Activated naive CD4-positive, alpha-beta T cell treated with anti-CD3 and anti-CD28 coated beads for 36 hours (primary cell): Measurements from ENCODE around the gene HBE1. TPM values are rescaled to one million over a fixed set of nuclear protein-coding genes. Genes with fewer than 3 reads are reported as not detected.
"Not testable (repeated sequence)": the region's sequence is repeated elsewhere in the genome, so short reads cannot be mapped to it uniquely, and the experiment has no call there.

Experiments
- CTCF ChIA-PET: fragments of 350-600 bp; sonication (Branson Sonifier 250); formaldehyde crosslinking; loops from one replicate; lab custom pipeline; 2021; ENCODE audit warnings: antibody characterized with exemption; lab: Charles Lee
- DNase-seq: peaks from one replicate; pipeline ENCODE4 v3.0.0-alpha.2; 2020
- H3K27ac Mint-ChIP-seq: one replicate; pipeline ENCODE4 v1.8.0; 2021; ENCODE audit warnings: mild to moderate bottlenecking, mixed read lengths
- H3K27me3 Mint-ChIP-seq: one replicate; pipeline ENCODE4 v1.8.0; 2021; ENCODE audit warnings: low read depth, mixed read lengths
- H3K36me3 Mint-ChIP-seq: one replicate; pipeline ENCODE4 v1.8.0; 2021; ENCODE audit warnings: low read depth, mixed read lengths
- H3K4me1 Mint-ChIP-seq: one replicate; pipeline ENCODE4 v1.8.0; 2021; ENCODE audit warnings: low read depth, mixed read lengths
- H3K4me3 Mint-ChIP-seq: one replicate; pipeline ENCODE4 v1.8.0; 2021; ENCODE audit warnings: mild to moderate bottlenecking, moderate library complexity, mixed read lengths
- H3K9me3 Mint-ChIP-seq: one replicate; pipeline ENCODE4 v1.8.0; 2021; ENCODE audit warnings: mixed read lengths
- intact Hi-C: fragments of 100-400 bp; cut with micrococcal nuclease; formaldehyde crosslinking; loops from one replicate; pipeline ENCODE4 v1.15.1; 2023
- total RNA-seq, 2 experiments: library from RNA; stranded (reverse); gene quantifications; one replicate each; pipeline ENCODE4 v1.2.3, GENCODE V29; 2021

The HBE1 gene
- total RNA-seq = not detected

DNA sequence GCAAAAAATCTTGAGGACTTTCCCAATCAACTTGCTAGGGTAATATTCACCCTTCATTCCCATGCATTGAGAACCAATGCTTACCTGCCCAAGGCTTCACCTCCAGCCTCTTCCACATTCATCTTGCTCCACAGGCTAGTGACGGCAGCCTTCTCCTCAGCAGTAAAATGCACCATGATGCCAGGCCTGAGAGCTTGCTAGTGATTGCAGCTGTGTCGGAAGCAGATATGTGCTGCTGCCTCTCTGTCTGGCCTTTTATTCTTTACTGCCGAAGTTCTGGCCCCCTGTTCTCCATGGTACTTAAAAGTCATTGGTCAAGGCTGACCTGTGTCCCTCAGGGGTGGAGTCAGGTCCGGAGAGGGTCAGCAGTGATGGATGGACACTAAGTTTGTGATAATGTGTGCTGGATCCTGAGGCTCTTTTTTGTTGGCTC is at the start of gene HBE1:
Gene HBE1 (minus strand): TSS at position 231 of the 433 bp plus-strand sequence. CDS start 55 bp downstream, at position 176.
- CTCF ChIA-PET = interaction anchor here (0.7 kb wide), 1 partner anchor 616 kb away, joined by 3 read pairs; no protein-coding TSS in a partner anchor
- Mint-ChIP-seq H3K27ac (no peak within 1 kb of the TSS), H3K36me3 (no peaks in the 10 kb centered on the region), H3K9me3 (no peaks in the 10 kb centered on the region), H3K4me1 (no peaks in the 10 kb centered on the region), H3K4me3 (no peak within 1 kb of the TSS), H3K27me3 (peaks cover 2% of the 10 kb centered on the region)
- intact Hi-C loops = no loop called here
- no peak for DNase-seq

DNA sequence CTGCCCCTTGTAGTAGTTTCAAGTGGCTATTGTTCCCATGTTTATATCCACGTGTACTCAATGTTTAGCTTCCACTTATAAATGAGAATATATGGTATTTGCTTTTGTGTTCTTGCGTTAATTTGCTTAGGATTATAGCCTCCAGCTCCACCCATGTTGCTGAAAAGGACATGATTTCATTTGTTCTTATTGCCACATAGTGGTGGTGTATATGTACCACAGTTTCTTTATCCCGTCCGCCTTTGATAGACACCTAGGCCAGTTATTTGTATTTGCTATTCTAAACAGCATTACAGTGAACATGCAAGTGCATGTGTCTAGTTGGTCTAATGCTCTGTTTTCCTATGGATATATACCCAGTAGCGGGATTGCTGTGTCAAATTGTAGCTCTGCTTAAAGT is 47.5 kb upstream of the HBE1 start:
- no peak for DNase-seq
- CTCF ChIA-PET = interaction anchor here (0.6 kb wide), 1 partner anchor 30 kb away, joined by 4 read pairs; no protein-coding TSS in a partner anchor
- intact Hi-C loops = no loop called here
- Mint-ChIP-seq H3K27me3 (peaks cover 2% of the 10 kb centered on the region), H3K9me3 (no peaks in the 10 kb centered on the region), H3K4me1 (no peaks in the 10 kb centered on the region), H3K36me3 (no peaks in the 10 kb centered on the region), H3K27ac (no peak overlapping the region), H3K4me3 (no peak overlapping the region)

DNA sequence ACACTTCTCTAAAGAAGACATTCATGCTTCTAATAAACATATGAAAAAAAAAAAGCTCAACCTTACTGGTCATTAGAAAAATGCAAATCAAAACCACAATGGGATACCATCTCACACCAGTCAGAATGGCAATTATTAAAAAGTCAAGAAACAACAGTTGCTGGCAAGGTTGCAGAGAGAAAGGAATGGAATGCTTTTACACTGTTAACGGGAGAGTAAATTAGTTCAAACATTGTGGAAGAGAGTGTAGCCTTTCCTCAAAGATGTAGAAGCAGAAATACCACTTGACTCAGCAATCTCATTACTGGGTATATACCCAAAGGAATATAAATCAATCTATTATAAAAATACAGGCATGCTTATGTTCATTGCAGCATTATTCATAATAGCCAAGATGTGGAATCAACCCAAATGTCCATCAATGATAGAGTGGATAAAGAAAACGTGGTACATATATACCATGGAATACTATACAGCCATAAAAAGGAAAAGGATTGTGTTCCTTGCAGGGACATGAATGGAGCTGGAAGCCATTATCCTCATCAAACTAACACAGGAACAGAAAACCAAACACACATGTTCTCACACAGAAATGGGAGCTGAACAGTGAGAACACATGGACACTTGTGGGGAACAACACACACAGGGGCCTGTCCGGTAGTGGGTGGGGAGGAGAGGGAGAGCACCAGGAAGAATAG is 43.7 kb upstream of the HBE1 start:
- intact Hi-C loops, H3K27ac Mint-ChIP-seq, CTCF ChIA-PET, H3K4me3 Mint-ChIP-seq, H3K27me3 Mint-ChIP-seq, H3K36me3 Mint-ChIP-seq, DNase-seq, H3K9me3 Mint-ChIP-seq, H3K4me1 Mint-ChIP-seq: not testable (repeated sequence)

DNA sequence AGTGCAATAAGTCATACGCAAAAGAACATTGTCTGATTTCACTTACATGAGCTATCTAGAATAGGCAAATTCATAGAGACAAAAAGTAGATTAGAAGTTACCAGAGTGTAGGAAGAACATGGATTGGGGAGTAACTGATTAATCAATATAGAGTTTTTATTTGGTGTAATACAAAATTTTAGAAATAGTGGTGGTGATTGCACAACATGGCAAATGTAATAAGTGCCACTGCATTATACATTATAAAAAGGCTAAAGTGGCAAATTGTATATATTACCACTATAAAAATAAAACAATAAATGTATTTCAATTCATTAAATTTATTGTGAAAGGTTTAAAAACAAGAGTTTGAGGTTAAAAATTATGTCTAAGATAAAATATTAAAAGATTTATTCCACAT is 40.7 kb upstream of the HBE1 start:
- CTCF ChIA-PET = no interaction called here
- no peaks in the 10 kb centered on the region for H3K27me3 Mint-ChIP-seq
- no peaks in the 10 kb centered on the region for H3K4me1 Mint-ChIP-seq
- intact Hi-C loops = no loop called here
- H3K9me3 Mint-ChIP-seq = no peaks in the 10 kb centered on the region
- H3K27ac Mint-ChIP-seq = no peak overlapping the region
- H3K36me3 Mint-ChIP-seq = no peaks in the 10 kb centered on the region
- no peak for DNase-seq
- no peak overlapping the region for H3K4me3 Mint-ChIP-seq

DNA sequence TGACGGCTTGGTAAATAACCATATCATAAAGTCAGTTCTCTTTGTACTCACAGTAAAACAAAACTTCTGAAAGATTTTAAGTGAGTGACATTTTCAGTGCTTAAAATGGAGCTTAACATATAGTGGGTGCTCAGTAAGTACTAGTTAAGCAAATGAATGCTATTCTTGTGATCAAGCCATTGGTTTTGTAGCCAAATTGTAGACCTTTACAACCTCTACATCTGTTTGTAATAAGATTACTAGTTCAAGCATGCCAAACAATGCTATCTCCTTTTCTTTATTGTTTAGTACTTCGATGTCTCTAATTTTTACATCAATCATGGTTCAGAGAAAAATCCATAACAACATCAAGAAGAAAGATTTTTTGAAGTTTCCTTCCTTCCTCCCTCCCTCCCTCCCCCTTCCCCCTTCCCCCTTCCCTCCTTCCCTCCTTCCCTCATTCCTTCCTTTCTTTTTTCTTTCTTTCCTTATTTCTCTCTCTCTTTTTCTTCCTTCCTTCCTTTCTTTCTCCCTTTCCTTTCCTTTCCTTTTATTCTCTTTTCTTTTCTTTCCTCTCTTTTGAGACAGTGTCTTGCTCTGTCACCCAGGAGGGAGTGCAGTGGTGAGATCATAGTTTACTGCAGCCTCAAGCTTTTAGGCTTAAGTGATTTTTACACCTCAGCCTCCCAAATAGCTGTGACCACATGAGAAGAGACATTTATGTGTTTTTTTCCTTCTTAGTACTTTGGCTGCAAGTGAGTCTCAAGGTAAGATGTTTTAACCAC is 37.7 kb upstream of the HBE1 start:
- H3K4me1 Mint-ChIP-seq = no peaks in the 10 kb centered on the region
- DNase-seq = no peak
- H3K36me3 Mint-ChIP-seq = no peaks in the 10 kb centered on the region
- H3K4me3 Mint-ChIP-seq = no peak overlapping the region
- no peaks in the 10 kb centered on the region for H3K9me3 Mint-ChIP-seq
- intact Hi-C loops = no loop called here
- H3K27me3 Mint-ChIP-seq = no peaks in the 10 kb centered on the region
- CTCF ChIA-PET = no interaction called here
- H3K27ac Mint-ChIP-seq = no peak overlapping the region

DNA sequence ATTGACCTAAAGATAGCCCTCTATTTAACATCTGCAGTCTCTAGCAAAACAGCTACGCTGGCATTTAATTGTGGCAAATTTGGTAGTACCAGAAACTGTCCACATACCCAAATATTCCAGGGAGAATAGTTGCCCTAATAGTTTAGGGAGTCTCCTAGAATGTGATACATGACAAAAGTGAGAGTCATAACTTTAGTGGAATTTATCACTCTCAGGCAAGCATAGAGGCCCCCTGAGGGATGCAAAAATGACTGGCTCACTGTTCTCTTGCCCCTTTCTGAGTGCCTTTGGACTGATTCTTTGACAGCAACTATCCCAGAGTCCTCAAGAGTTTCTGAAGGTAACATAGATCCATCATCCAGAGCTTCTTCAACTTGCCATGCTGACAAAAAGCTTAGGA is 34.3 kb upstream of the HBE1 start:
- CTCF ChIA-PET = no interaction called here
- Mint-ChIP-seq H3K27ac (no peak overlapping the region), H3K36me3 (no peaks in the 10 kb centered on the region), H3K4me3 (no peak overlapping the region), H3K27me3 (no peaks in the 10 kb centered on the region), H3K4me1 (no peaks in the 10 kb centered on the region), H3K9me3 (no peaks in the 10 kb centered on the region)
- intact Hi-C loops = no loop called here
- DNase-seq = no peak

DNA sequence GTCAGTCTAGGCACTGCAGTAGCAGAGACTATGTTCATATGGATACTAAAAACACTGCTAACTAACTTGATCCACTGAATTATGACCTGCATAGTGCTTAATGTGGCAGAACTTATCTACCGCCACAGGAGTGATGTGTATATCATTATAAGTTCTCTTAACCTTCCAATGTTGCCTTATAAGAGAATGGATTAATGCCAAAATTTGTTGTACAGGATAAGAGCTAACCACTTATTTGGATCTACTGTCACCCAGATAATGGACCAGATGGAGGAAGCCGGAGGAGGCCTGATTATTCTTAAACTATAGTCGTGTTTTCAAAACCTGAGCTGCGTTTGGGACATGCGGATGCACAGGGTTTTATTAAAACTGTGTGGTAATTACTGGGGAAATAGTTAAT is 33.9 kb upstream of the HBE1 start:
- CTCF ChIA-PET = no interaction called here
- H3K27me3 Mint-ChIP-seq = no peaks in the 10 kb centered on the region
- H3K36me3 Mint-ChIP-seq = no peaks in the 10 kb centered on the region

DNA sequence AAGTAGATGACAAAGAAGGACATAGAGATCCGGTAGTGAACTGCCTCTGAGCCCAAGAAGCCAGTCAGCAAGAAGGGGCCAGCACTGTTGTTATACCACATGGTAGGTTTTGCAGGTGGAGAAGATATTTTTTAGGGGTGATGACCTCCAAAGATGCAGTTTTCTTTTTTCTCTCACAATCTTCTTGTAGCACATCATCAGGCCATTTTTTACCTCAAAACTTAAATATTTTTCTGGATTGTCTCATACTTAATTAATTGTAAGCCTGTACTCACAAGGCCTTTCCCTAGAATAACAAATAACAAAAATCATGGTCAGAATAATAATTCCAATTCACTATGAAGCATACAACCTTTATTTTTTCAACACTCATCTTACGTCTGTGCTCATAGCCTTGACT is 32.1 kb upstream of the HBE1 start, which contains the start of gene OR51B4:
Gene OR51B4 (minus strand): TSS at position 101 of the 400 bp plus-strand sequence. CDS start 0 bp downstream, at position 101.
- Mint-ChIP-seq H3K9me3 (no peaks in the 10 kb centered on the region), H3K27ac (no peak within 1 kb of the TSS), H3K4me1 (no peaks in the 10 kb centered on the region), H3K4me3 (no peak within 1 kb of the TSS), H3K27me3 (peaks cover 3% of the 10 kb centered on the region), H3K36me3 (no peaks in the 10 kb centered on the region)
- no peak for DNase-seq
- CTCF ChIA-PET = no interaction called here
- intact Hi-C loops = no loop called here

More for the DNA sequence above, 33.9 kb upstream of the HBE1 start:
- H3K4me1 Mint-ChIP-seq = no peaks in the 10 kb centered on the region
- H3K27ac Mint-ChIP-seq = no peak overlapping the region
- intact Hi-C loops = no loop called here
- no peak overlapping the region for H3K4me3 Mint-ChIP-seq
- no peak for DNase-seq
- no peaks in the 10 kb centered on the region for H3K9me3 Mint-ChIP-seq

DNA sequence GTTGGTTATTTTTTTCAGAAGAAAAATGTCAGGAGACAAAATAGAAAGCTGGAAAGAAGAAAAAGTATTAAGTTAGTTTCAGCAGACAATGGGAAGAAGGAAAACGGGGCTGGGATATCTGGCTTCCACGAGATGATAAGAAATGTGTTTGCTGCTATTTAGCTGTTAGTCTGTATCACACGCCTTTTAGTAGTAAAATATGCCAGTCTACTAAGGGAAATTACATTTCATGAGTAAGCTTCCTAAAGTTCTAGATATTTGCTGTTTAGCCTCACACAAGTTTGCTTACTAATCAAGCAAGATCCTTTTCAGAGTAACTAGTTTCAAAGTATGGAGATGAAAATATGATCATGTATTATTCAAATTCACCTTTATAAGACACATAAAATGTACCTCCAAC is 30.5 kb upstream of the HBE1 start:
- CTCF ChIA-PET = interaction anchor here (0.5 kb wide), 1 partner anchor 10 kb away, joined by 3 read pairs; no protein-coding TSS in a partner anchor
- no peaks in the 10 kb centered on the region for H3K4me1 Mint-ChIP-seq
- no peak overlapping the region for H3K4me3 Mint-ChIP-seq
- H3K27ac Mint-ChIP-seq = no peak overlapping the region
- peaks cover 3% of the 10 kb centered on the region for H3K27me3 Mint-ChIP-seq
- intact Hi-C loops = no loop called here
- DNase-seq = no peak
- H3K36me3 Mint-ChIP-seq = no peaks in the 10 kb centered on the region
- H3K9me3 Mint-ChIP-seq = no peaks in the 10 kb centered on the region

DNA sequence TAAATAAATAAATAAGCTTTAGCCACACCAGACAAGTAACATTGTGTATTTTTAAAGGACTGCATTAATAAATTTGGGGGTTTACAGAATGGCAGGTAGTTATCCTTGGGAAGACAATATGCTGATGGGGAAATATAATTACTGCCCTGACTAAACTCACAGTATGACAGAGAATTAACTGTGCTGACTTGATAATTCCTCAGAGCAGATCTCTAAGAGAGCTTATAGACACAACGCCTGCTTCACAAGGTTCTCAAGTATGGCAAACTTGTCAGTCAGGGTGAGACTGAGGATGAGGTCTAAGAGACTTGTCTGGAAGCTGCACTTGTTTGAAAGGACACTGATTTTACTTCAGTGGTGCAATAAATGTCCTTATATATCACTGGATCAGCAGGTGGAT is 28.7 kb upstream of the HBE1 start:
- CTCF ChIA-PET = no interaction called here
- Mint-ChIP-seq H3K4me1 (no peaks in the 10 kb centered on the region), H3K36me3 (no peaks in the 10 kb centered on the region), H3K4me3 (no peak overlapping the region), H3K27me3 (peaks cover 3% of the 10 kb centered on the region), H3K27ac (no peak overlapping the region), H3K9me3 (no peaks in the 10 kb centered on the region)
- intact Hi-C loops = no loop called here
- no peak for DNase-seq

DNA sequence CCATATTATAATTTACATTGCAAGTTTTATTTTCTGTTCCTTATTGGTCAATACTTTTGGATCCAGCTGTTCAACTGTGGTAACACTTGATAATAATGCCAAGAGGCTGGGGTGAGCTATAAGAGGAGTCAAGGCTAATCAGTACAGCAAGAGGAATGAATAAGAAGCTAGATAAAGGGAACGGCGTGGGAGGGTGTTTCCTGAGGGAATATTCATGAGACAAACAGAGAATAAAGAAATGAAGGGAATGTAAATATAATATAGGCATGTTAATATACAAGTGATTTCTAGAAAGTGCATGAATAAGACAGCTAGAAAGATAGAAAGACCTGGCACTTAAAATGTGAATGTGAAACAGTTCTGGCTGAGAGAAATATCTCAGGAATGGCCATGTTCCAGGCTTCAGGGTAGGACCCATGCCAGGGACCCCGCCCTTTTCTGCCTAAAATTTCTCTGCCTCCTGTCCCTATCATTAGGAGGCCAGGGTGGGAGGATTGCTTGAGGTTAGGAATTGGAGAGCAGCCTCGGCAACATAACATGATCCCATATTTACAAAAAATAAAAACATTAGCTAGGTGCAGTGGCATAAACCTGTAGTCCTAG is 28.1 kb upstream of the HBE1 start:
- CTCF ChIA-PET = no interaction called here
- intact Hi-C loops = no loop called here
- Mint-ChIP-seq H3K27me3 (peaks cover 3% of the 10 kb centered on the region), H3K4me3 (no peak overlapping the region), H3K27ac (no peak overlapping the region), H3K36me3 (no peaks in the 10 kb centered on the region), H3K9me3 (no peaks in the 10 kb centered on the region), H3K4me1 (no peaks in the 10 kb centered on the region)
- DNase-seq = no peak

DNA sequence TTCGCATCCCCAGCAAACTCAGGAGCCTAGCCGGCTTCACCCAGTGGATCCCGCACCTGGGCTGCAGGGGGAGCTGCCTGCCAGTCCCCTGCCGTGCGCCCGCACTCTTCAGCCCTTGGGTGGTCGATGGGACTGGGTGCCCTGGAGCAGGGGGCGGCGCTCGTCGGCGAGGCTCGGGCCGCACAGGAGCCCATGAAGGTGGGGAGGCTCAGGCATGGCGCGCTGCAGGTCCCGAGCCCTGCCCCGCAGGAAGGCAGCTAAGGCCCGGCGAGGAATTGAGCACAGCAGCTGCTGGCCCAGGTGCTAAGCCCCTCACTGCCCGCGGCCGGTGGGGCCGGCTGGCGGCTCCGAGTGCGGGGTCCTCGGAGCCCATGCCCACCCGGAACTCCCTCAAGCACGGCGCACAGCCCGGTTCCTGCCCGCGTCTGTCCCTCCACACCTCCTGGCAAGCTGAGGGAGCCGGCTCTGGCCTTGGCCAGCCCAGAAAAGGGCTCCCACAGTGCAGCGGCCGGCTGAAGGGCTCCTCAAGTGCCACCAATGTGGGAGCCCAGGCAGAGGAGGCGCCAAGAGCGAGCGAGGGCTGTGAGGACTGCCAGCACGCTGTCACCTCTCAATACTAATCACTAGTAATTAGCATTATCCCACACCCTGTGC is 24.7 kb upstream of the HBE1 start:
- H3K27me3 Mint-ChIP-seq, H3K27ac Mint-ChIP-seq, intact Hi-C loops, DNase-seq, H3K36me3 Mint-ChIP-seq, CTCF ChIA-PET, H3K4me1 Mint-ChIP-seq, H3K4me3 Mint-ChIP-seq, H3K9me3 Mint-ChIP-seq: not testable (repeated sequence)
